DOHH2 (cell line): Measurements from ENCODE around the gene VPS54.

Source experiments
- H3F3A ChIP-seq: fragments of 200-600 bp; sonication (generic), shearing (Covaris generic); 2 replicates; pipeline ENCODE4 v1.6.0; 2016; ENCODE audit warnings: antibody characterized with exemption, mild to moderate bottlenecking; ENCODE audit not compliant: control insufficient read depth, insufficient read depth
- H3K27ac ChIP-seq: fragments of 200-600 bp; sonication (generic); 2 replicates; pipeline ENCODE4 v1.5.1; 2014; ENCODE audit warnings: low read depth, mild to moderate bottlenecking, low read length, moderate library complexity
- H3K27me3 ChIP-seq: fragments of 200-600 bp; sonication (generic); 2 replicates; pipeline ENCODE4 v1.6.1; 2014; ENCODE audit warnings: mild to moderate bottlenecking, low read length, mixed read lengths; ENCODE audit not compliant: control insufficient read depth
- H3K36me3 ChIP-seq: fragments of 200-600 bp; sonication (generic); 2 replicates; pipeline ENCODE4 v1.6.1; 2014; ENCODE audit warnings: mild to moderate bottlenecking, low read length, moderate library complexity, mixed read lengths; ENCODE audit not compliant: control insufficient read depth
- H3K4me1 ChIP-seq: fragments of 200-600 bp; sonication (generic); 2 replicates; pipeline ENCODE4 v1.6.1; 2014; ENCODE audit warnings: mild to moderate bottlenecking, low read length, mixed read lengths; ENCODE audit not compliant: control insufficient read depth
- H3K4me2 ChIP-seq: fragments of 200-600 bp; sonication (generic); 2 replicates; pipeline ENCODE4 v1.6.0; 2014; ENCODE audit warnings: mild to moderate bottlenecking, low read length, moderate library complexity
- H3K4me3 ChIP-seq: fragments of 200-600 bp; sonication (generic); 2 replicates; pipeline ENCODE4 v1.5.1; 2014; ENCODE audit warnings: mild to moderate bottlenecking, low read length, mixed read lengths
- H3K79me2 ChIP-seq: fragments of 200-600 bp; sonication (generic); 2 replicates; pipeline ENCODE4 v1.6.1; 2014; ENCODE audit warnings: mild to moderate bottlenecking, low read length, mixed read lengths; ENCODE audit not compliant: control insufficient read depth
- H3K9me2 ChIP-seq: fragments of 200-600 bp; sonication (generic); replicated peaks from 2 replicates; pipeline ENCODE4 v1.6.1; 2014; ENCODE audit warnings: mild to moderate bottlenecking, low read length, mixed read lengths; ENCODE audit not compliant: control insufficient read depth
- H3K9me3 ChIP-seq: fragments of 200-600 bp; sonication (generic); 2 replicates; pipeline ENCODE4 v1.6.1; 2014; ENCODE audit warnings: antibody characterized with exemption, low read length, mixed read lengths; ENCODE audit not compliant: control insufficient read depth, insufficient read depth
- H4K20me1 ChIP-seq: fragments of 200-600 bp; sonication (generic); 2 replicates; pipeline ENCODE4 v1.6.0; 2014; ENCODE audit warnings: low read depth, mild to moderate bottlenecking, antibody characterized with exemption, low read length, moderate library complexity; ENCODE audit not compliant: control insufficient read depth, insufficient read depth
- CTCF ChIP-seq: fragments of 200-600 bp; sonication (generic); IDR thresholded peaks from one replicate; pipeline ENCODE4 v1.5.1; 2014; ENCODE audit warnings: antibody characterized with exemption, mild to moderate bottlenecking, low read depth, low read length; ENCODE audit not compliant: poor library complexity, severe bottlenecking
- EZH2phosphoT487 ChIP-seq: fragments of 200-600 bp; sonication (generic); IDR thresholded peaks from 2 replicates; pipeline ENCODE4 v1.6.1; 2017; ENCODE audit warnings: borderline replicate concordance, mild to moderate bottlenecking, antibody characterized with exemption, low read length, moderate library complexity, mixed read lengths

The VPS54 gene

DNA sequence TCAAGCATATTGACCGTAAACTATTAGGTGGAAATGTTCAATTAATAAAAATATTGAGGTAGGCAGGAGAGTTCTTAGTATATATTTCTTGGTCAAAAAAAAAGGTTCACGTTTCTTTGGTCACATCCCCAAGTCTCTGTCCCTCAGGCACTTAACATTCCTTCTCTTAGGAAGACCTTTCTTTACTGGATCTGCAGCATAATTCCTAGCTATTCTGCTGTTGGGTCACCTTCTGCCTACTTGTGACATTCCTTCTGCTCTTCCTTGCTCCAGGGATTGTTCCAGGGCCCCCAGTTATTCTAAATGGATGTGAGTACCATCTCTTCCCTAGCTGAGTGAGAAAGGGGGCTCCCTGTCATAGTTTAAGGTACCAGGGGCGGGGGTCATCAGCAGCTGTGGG is 173.4 kb downstream of the VPS54 start:
- peaks cover 46% of the 10 kb centered on the region for H3K4me1 ChIP-seq
- no peaks in the 10 kb centered on the region for H3F3A ChIP-seq
- peaks cover 33% of the 10 kb centered on the region; the same call in 1 of the 2 replicates for H4K20me1 ChIP-seq
- no peaks in the 10 kb centered on the region for H3K9me2 ChIP-seq
- H3K36me3 ChIP-seq, result peaks cover 76% of the 10 kb centered on the region
- H3K27me3 ChIP-seq, result no peaks in the 10 kb centered on the region
- no peak for TF ChIP-seq CTCF
- no peak for TF ChIP-seq EZH2phosphoT487
- H3K27ac ChIP-seq, result no peak overlapping the region
- H3K79me2 ChIP-seq, result peaks cover 99% of the 10 kb centered on the region
- no peaks in the 10 kb centered on the region for H3K9me3 ChIP-seq
- peak overlapping the region; percentile 27; the same call in 1 of the 2 replicates for H3K4me2 ChIP-seq
- H3K4me3 ChIP-seq, result no peak overlapping the region

DNA sequence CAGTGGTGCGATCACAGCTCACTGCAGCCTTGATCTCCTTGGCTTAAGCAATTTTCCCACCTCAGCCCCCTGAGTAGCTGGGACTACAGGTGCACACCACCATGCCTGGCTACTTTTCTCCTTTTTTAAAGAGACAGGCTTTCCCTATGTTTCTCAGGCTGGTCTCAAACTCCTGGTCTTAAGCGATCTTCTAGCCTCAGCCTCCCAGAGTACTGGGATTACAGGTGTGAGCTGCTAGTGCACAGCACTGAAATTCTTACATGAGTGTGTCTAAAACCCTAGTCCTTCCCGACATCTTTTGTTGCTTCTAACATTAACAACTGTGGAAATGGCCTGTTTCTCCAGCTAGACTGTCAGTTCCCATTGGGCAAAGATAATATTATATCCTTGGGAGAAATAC is 174.6 kb downstream of the VPS54 start:
- Histone ChIP-seq H3K79me2 (peaks cover 88% of the 10 kb centered on the region), H3K4me1 (peaks cover 52% of the 10 kb centered on the region), H3K27me3 (no peaks in the 10 kb centered on the region), H3F3A (peaks cover 8% of the 10 kb centered on the region), H3K36me3 (peaks cover 71% of the 10 kb centered on the region), H3K27ac (no peak overlapping the region), H3K4me2 (peak overlapping the region; percentile 81), H3K4me3 (peak overlapping the region; percentile 24; the same call in 1 of the 2 replicates), H4K20me1 (peaks cover 33% of the 10 kb centered on the region; the same call in 1 of the 2 replicates), H3K9me3 (no peaks in the 10 kb centered on the region), H3K9me2 (no peaks in the 10 kb centered on the region)
- no peak for TF ChIP-seq CTCF
- TF ChIP-seq EZH2phosphoT487, result no peak

- peaks cover 25% of the 10 kb centered on the region; the same call in 1 of the 2 replicates for H4K20me1 ChIP-seq
- no peak overlapping the region for H3K27ac ChIP-seq
- H3K4me2 ChIP-seq, result peak overlapping the region; percentile 81
- H3K4me1 ChIP-seq, result peaks cover 58% of the 10 kb centered on the region
- H3K9me2 ChIP-seq, result no peaks in the 10 kb centered on the region
- H3K9me3 ChIP-seq, result no peaks in the 10 kb centered on the region
- peaks cover 62% of the 10 kb centered on the region for H3K36me3 ChIP-seq
- H3K79me2 ChIP-seq, result peaks cover 88% of the 10 kb centered on the region
- H3F3A ChIP-seq, result peaks cover 11% of the 10 kb centered on the region
- peak overlapping the region; percentile 82 for H3K4me3 ChIP-seq
- no peaks in the 10 kb centered on the region for H3K27me3 ChIP-seq
- TF ChIP-seq CTCF (no peak), EZH2phosphoT487 (no peak)
Observed at GRCh38 chr2:63843791-63844190, 175.4 kb downstream of the VPS54 start.
